H1 (cell line): ENCODE data around the gene TIMD4. TPM values are rescaled to one million over a fixed set of nuclear protein-coding genes. Genes with fewer than 3 reads are reported as not detected.

Source experiments
- ATF2 ChIP-seq: IDR thresholded peaks from 2 replicates; pipeline ENCODE4 v1.6.1; 2012; ENCODE audit warnings: low read length, inconsistent platforms
- CEBPB ChIP-seq: IDR thresholded peaks from 2 replicates; pipeline ENCODE4 v1.6.1; 2012; ENCODE audit warnings: low read depth, low read length
- polyA plus RNA-seq, 7 experiments: library from polyadenylated mRNA; depleted of rRNA in 3 of 7; stranded (reverse) in 5 of 7; unstranded in 2 of 7; fragments of >200 nt in 5 of 7; fragments of 200-250 nt in 2 of 7; gene quantifications; 1 replicate in 5 of 7; 2 replicates in 1 of 7; 4 replicates in 1 of 7; pipeline versions ENCODE4 v1.2.1 to v1.2.3, GENCODE V29; 2011 to 2013; ENCODE audit warnings: missing spikeins in 2 of 7, mixed read lengths in 2 of 7
- total RNA-seq: library from RNA; stranded (reverse); fragmentation: NEBNext Ultra II Directional; extraction: Animal tissue kit (Norgen Biotek cat#: 25700); gene quantifications from 2 replicates; pipeline ENCODE4 v1.2.1, GENCODE V29; 2021

The TIMD4 gene
- total and polyA plus RNA-seq, 2 of the 8 experiments (the other 6 are each of a cell fraction or from before 2014, with no cell fraction given) = not detected

- TF ChIP-seq ATF2 (no peak), CEBPB (no peak)
Observed at GRCh38 chr5:156927545-156927944, 35.5 kb downstream of the TIMD4 start (continued).
